ENCODE measurements around the gene RGS9BP.

DNA sequence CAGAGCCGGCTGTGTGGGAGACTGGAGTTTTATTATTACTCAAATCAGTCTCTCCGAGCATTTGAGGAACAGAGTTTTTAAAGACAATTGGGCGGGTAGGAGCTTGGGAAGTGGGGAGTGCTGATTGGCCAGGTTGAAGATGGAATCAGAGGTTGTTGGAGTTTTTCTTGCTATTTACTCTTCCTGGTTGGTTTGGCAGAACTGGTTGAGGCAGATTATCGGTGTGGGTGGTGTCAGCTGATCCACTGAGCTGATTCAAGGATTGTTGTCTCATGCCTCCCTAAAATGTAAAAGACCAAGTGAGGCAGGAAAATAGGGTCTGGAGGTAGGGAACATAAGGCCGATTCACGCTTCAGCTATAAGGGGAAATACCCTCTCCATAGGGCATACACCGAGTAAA lies 42.6 kb downstream of the RGS9BP start:
- TF ChIP-seq CTCF (conservative IDR thresholded peaks at IDR 0.05; ENCODE audit: low read length) (no peak), EZH2phosphoT487 (IDR thresholded peaks at IDR 0.05; ENCODE audit: borderline replicate concordance, low read depth, low read length) (no peak)

Measured in OCI-LY7 (cell line).